ENCODE measurements around the gene RPL39L. TPM values are rescaled to one million over a fixed set of nuclear protein-coding genes. Genes with fewer than 3 reads are reported as not detected.

Gene RPL39L
- total RNA-seq, 1 donor from 2014 or later = 32.2 TPM

DNA sequence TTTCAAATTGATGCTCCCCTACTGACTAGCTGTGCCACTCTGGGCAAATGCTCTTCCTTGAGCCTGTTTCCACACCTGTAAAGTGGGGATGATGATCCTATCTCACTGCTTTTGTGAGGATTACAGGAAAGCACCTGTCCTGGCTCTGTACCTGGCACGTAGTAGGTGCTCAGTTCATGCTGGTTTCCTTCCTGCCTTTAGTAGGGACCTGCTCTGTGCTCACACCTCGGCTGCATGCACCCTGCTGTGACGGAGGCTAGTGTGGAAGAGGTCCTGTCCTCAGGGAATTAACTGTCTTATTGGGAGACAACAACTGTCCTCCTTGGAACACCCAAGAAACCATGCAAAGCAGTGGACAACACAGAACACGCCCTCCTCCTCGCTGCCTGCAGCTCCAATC lies 61.8 kb downstream of the RPL39L start:
- H3K27me3 Mint-ChIP-seq (ENCODE audit: low read depth) = no peaks in the 10 kb centered on the region
- TF ChIP-seq, protein P1, sequence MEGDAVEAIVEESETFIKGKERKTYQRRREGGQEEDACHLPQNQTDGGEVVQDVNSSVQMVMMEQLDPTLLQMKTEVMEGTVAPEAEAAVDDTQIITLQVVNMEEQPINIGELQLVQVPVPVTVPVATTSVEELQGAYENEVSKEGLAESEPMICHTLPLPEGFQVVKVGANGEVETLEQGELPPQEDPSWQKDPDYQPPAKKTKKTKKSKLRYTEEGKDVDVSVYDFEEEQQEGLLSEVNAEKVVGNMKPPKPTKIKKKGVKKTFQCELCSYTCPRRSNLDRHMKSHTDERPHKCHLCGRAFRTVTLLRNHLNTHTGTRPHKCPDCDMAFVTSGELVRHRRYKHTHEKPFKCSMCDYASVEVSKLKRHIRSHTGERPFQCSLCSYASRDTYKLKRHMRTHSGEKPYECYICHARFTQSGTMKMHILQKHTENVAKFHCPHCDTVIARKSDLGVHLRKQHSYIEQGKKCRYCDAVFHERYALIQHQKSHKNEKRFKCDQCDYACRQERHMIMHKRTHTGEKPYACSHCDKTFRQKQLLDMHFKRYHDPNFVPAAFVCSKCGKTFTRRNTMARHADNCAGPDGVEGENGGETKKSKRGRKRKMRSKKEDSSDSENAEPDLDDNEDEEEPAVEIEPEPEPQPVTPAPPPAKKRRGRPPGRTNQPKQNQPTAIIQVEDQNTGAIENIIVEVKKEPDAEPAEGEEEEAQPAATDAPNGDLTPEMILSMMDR (conservative IDR thresholded peaks at IDR 0.05) = no peak
- DNase-seq (ENCODE audit: low read depth, low spot score) = no peak
- H3K36me3 Mint-ChIP-seq (ENCODE audit: low read depth) = peaks cover 14% of the 10 kb centered on the region
- peak overlapping the region; percentile 14 for H3K27ac Mint-ChIP-seq (ENCODE audit: unreplicated experiment)
- no peaks in the 10 kb centered on the region for H3K9me3 Mint-ChIP-seq
- no peaks in the 10 kb centered on the region for H3K4me1 Mint-ChIP-seq
- H3K4me3 Mint-ChIP-seq = no peak overlapping the region

DNA sequence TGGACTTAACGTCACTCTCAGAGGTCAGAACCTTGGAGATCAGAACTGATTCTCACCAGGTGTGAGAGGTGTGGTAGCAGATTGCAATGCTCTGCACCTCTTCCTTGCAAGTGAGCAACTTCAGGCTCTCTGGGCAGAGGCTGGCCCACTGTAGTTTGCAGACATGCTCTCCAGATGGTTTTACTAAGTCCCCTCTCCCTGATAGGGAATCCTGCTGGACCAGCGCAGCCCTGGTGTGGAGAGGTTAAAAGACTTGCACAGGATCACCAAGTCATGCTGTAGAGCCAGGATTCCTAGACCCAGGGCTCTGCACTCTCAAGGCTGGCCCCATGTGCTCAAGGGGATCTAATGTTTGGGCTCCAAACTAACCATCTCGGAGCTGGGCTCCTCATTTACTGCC lies 62.2 kb downstream of the RPL39L start:
- no peaks in the 10 kb centered on the region for H3K4me1 Mint-ChIP-seq
- no peak overlapping the region for H3K27ac Mint-ChIP-seq (ENCODE audit: unreplicated experiment)
- no peaks in the 10 kb centered on the region for H3K9me3 Mint-ChIP-seq
- H3K4me3 Mint-ChIP-seq = no peak overlapping the region
- H3K27me3 Mint-ChIP-seq (ENCODE audit: low read depth) = no peaks in the 10 kb centered on the region
- H3K36me3 Mint-ChIP-seq (ENCODE audit: low read depth) = peaks cover 14% of the 10 kb centered on the region
- TF ChIP-seq, protein P1 (conservative IDR thresholded peaks at IDR 0.05) = no peak
- no peak for DNase-seq (ENCODE audit: low read depth, low spot score)

DNA sequence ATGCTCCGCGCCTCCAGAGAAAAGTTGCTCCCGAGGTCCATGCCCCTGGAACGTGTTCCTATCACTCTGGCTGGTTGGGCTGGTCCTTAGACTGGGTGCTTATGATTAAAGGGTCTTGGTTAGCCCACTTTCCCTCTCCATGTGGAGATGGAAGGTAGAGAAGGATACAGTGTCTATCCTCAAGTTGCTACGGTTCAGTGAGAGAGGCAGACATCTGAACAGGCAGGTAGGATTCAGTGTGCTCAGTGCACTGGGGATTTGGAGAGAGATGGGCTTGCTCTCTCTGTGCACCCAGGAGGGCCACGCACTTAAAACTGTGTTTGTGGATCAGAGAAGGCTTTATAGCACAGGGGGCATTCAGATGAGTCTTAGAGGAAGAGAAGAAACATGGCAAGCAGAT lies 63.0 kb downstream of the RPL39L start:
- H3K9me3 Mint-ChIP-seq = no peaks in the 10 kb centered on the region
- H3K27ac Mint-ChIP-seq (ENCODE audit: unreplicated experiment) = no peak overlapping the region
- no peaks in the 10 kb centered on the region for H3K27me3 Mint-ChIP-seq (ENCODE audit: low read depth)

DNA sequence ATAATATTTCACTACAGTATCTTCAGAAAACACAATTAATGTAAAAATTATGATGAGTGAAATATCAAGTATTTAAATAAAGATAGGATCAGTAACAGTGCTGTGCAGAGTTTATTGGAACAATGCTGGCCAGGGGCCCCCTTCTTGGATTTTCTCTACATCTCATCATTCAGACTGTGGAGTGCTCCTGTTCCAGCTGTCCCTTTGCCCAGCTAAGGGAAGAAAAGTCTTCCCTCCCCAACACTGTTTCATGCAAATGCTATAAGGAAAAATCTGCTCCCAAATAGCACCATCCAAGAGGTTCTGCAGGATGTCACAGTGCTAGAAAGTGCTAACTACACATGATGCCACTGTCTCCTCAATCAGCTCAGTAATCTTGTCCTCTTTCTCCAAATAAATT lies 64.5 kb downstream of the RPL39L start:
- no peak overlapping the region for H3K4me3 Mint-ChIP-seq
- no peak overlapping the region for H3K27ac Mint-ChIP-seq (ENCODE audit: unreplicated experiment)
- DNase-seq (ENCODE audit: low read depth, low spot score) = no peak
- TF ChIP-seq, protein P1 (conservative IDR thresholded peaks at IDR 0.05) = no peak
- peaks cover 18% of the 10 kb centered on the region for H3K36me3 Mint-ChIP-seq (ENCODE audit: low read depth)
- H3K9me3 Mint-ChIP-seq = no peaks in the 10 kb centered on the region
- no peaks in the 10 kb centered on the region for H3K27me3 Mint-ChIP-seq (ENCODE audit: low read depth)
- no peaks in the 10 kb centered on the region for H3K4me1 Mint-ChIP-seq

More for the DNA sequence above, 63.0 kb downstream of the RPL39L start:
- Mint-ChIP-seq H3K36me3 (ENCODE audit: low read depth) (peaks cover 14% of the 10 kb centered on the region), H3K4me1 (no peaks in the 10 kb centered on the region), H3K4me3 (no peak overlapping the region)
- TF ChIP-seq, protein P1 (conservative IDR thresholded peaks at IDR 0.05) = no peak
- DNase-seq (ENCODE audit: low read depth, low spot score) = no peak

DNA sequence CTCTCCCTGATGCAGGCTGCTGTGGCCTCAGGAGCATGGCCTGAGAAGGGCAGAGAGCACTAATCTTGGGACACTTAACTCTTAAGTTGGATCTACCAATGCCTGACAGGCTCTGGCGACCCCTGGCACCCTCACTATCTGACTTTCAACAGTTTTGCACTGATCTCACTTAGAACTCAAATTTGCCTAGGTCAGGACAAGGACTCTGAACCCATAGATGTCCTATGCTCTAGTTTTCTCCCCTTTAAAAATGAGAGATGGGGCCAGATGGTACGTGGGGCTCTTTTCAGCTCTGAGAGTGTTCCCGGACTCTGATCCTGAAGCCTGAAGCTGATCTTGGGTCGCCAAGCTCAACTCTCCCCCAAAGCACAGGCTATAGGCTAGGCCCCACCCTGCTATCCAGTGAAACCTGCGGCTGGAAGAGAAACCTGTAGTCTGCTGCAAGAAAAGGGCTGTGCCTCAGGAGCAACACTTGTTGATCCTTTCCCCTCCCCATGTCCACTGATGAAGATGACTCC lies 65.7 kb downstream of the RPL39L start:
- TF ChIP-seq, protein P1 (conservative IDR thresholded peaks at IDR 0.05) = no peak
- no peak for DNase-seq (ENCODE audit: low read depth, low spot score)
- Mint-ChIP-seq H3K36me3 (ENCODE audit: low read depth) (peaks cover 24% of the 10 kb centered on the region), H3K27ac (ENCODE audit: unreplicated experiment) (no peak overlapping the region), H3K27me3 (ENCODE audit: low read depth) (no peaks in the 10 kb centered on the region), H3K9me3 (no peaks in the 10 kb centered on the region), H3K4me1 (no peaks in the 10 kb centered on the region), H3K4me3 (no peak overlapping the region)
